Renal cortex interstitium (tissue), 11 donors: Measurements from ENCODE around the gene OXNAD1. TPM values are rescaled to one million over a fixed set of nuclear protein-coding genes. Genes with fewer than 3 reads are reported as not detected.

ENCODE experiments used
- DNase-seq, 11 donors: peaks; one replicate each; pipeline ENCODE4 v3.0.0-alpha.2; 2013; ENCODE audit warnings: low read depth in 9 of 11, low spot score in 4 of 11; ENCODE audit errors: extremely low read depth in 1 of 11
- polyA plus RNA-seq, 3 donors: library from polyadenylated mRNA; unstranded; fragments of 120-200 nt; gene quantifications; one replicate each; pipeline ENCODE4 v1.2.1, GENCODE V29; 2013; ENCODE audit not compliant: insufficient read length in 3 of 3

Gene OXNAD1
- polyA plus RNA-seq, 3 donors, result 15.6 to 17.3 (median 16.3) TPM

GRCh38 chr3:16316847-16317560 lies 52.0 kb downstream of the OXNAD1 start:
- no peak for DNase-seq

- DNase-seq, result no peak
These were observed 52.5 kb downstream of the OXNAD1 start for GRCh38 chr3:16317561-16317945.

- DNase-seq, result no peak
These were observed 53.2 kb downstream of the OXNAD1 start for GRCh38 chr3:16318176-16318575.

- DNase-seq, result no peak
These were observed 54.3 kb downstream of the OXNAD1 start for GRCh38 chr3:16319307-16319706.

- no peak for DNase-seq
These were observed 54.7 kb downstream of the OXNAD1 start for GRCh38 chr3:16319723-16320122.

GRCh38 chr3:16320711-16321110 lies 55.7 kb downstream of the OXNAD1 start:
- no peak for DNase-seq

GRCh38 chr3:16322189-16322588 lies 57.2 kb downstream of the OXNAD1 start:
- DNase-seq, result no peak

GRCh38 chr3:16323737-16324136 lies 58.7 kb downstream of the OXNAD1 start:
- DNase-seq, result no peak

GRCh38 chr3:16325850-16326249 lies 60.8 kb downstream of the OXNAD1 start:
- DNase-seq, result no peak

GRCh38 chr3:16326724-16327349 lies 61.8 kb downstream of the OXNAD1 start:
- DNase-seq, result no peak

GRCh38 chr3:16328124-16328523 lies 63.1 kb downstream of the OXNAD1 start:
- no peak for DNase-seq

- DNase-seq, result no peak
These were observed 64.2 kb downstream of the OXNAD1 start for GRCh38 chr3:16329036-16329825.

GRCh38 chr3:16329826-16330129 lies 64.8 kb downstream of the OXNAD1 start:
- no peak for DNase-seq

- DNase-seq, result no peak
These were observed 65.3 kb downstream of the OXNAD1 start for GRCh38 chr3:16330351-16330750.

- no peak for DNase-seq
These were observed 66.4 kb downstream of the OXNAD1 start for GRCh38 chr3:16331319-16331883.

- DNase-seq, result no peak
These were observed 68.0 kb downstream of the OXNAD1 start for GRCh38 chr3:16332904-16333426.

GRCh38 chr3:16334909-16335308 lies 69.9 kb downstream of the OXNAD1 start:
- no peak for DNase-seq

GRCh38 chr3:16335333-16335732 lies 70.3 kb downstream of the OXNAD1 start:
- no peak for DNase-seq

GRCh38 chr3:16335772-16336645 lies 71.0 kb downstream of the OXNAD1 start:
- DNase-seq, result peak in 1 of 11 donors; percentile 20
